NCI-H1694 treated with DMSO at 0.1 percent for 48 hours (cell line): ENCODE results near the gene VEGFB.
"Not testable (repeated sequence)": the region's sequence is repeated elsewhere in the genome, so short reads cannot be mapped to it uniquely, and the experiment has no call there.

ENCODE experiments used
- DNase-seq: peaks from one replicate; lab custom pipeline; 2025; lab: John Stamatoyannopoulos, UW

The VEGFB gene

GRCh38 chr11:64230985-64231365, 3.4 kb upstream of the VEGFB start:
- DNase-seq = no peak

- no peak for DNase-seq
These were observed 2.8 kb upstream of the VEGFB start for GRCh38 chr11:64231546-64231945.

GRCh38 chr11:64232182-64232966, 2.0 kb upstream of the VEGFB start:
- no peak for DNase-seq

DNA sequence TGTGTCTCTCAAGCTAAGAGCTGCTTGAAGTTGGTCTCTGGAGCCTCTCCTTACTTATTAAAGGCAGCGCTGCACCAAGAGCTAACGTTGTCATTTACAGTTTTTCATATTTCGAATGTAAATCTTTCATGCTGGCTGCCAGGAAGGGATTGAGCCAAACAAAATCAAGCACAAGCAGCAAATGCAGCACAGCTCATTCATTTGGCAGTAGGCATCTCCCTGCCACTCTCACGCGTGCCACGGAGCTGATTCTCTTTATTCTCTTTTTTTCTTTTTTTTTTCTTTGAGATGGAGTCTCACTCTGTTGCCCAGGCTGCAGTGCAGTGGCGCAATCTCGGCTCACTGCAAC, 1.4 kb upstream of the VEGFB start:
- no peak for DNase-seq

- no peak for DNase-seq
These were observed 429 bp downstream of the VEGFB start for GRCh38 chr11:64234647-64235379.

DNA sequence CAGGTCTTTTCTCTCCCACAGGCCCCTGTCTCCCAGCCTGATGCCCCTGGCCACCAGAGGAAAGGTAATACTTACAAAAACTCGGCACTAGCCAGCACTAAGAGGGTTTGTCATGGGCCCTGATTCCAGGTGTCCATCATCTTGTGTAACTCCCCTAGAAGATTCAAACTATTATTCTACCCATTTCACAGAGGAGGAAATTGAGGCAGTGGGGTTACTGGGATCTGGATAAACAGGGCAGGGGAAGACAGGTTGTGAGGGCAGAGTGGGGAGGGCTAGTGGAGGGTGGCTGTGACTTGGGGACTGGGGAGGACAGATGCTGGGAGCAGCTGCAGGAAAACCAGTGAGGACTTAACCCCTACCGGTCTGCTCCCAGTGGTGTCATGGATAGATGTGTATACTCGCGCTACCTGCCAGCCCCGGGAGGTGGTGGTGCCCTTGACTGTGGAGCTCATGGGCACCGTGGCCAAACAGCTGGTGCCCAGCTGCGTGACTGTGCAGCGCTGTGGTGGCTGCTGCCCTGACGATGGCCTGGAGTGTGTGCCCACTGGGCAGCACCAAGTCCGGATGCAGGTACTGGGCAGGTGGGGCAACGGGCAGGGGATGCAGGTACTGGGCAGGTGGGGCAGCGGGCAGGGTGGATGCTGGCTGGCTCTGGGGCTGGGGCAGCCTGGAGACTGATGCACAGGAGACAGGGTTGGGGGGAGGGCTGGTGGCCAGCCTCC, 1.2 kb downstream of the VEGFB start:
- no peak for DNase-seq

DNA sequence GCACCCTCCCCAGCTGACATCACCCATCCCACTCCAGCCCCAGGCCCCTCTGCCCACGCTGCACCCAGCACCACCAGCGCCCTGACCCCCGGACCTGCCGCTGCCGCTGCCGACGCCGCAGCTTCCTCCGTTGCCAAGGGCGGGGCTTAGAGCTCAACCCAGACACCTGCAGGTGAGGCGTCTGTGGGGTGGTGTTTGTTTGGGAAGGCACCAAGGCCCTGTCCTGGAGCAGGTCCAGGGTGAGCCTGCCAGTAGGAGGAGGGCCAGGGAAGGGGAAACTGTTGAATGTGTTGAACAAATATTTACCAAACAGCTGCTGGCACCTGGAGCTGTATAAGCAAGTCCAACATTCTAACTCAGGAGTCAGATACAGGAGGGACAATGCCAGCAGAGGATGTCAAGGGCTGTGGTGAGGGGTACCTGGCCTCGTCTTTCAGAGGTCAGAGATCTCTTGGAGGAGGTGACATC, 3.1 kb downstream of the VEGFB start:
- DNase-seq = no peak

DNA sequence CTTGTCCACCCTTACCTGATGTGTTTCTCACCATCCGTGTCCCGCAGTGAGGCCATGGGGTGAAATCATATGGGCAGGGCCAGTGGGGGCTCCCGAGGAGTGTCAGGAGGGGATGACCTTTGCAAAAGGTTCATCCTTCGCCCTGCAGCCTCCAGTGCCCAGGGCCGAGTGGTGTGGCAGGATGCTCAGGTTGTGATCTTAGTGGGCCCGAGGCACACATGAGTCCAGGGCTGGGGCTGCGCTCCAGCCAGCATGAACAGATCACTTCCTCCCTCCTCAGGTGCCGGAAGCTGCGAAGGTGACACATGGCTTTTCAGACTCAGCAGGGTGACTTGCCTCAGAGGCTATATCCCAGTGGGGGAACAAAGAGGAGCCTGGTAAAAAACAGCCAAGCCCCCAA, 3.7 kb downstream of the VEGFB start:
- no peak for DNase-seq

- no peak for DNase-seq
These were observed 4.6 kb downstream of the VEGFB start for GRCh38 chr11:64238999-64239398.

GRCh38 chr11:64239662-64240434, 5.5 kb downstream of the VEGFB start:
- DNase-seq = no peak

- peak; percentile 87 for DNase-seq
These were observed 6.3 kb downstream of the VEGFB start, which contains the start of gene FKBP2 for GRCh38 chr11:64240435-64241240. TSS of gene FKBP2 (plus strand) at chr11:64241095. CDS start at chr11:64242388, 1,293 bp downstream.

DNA sequence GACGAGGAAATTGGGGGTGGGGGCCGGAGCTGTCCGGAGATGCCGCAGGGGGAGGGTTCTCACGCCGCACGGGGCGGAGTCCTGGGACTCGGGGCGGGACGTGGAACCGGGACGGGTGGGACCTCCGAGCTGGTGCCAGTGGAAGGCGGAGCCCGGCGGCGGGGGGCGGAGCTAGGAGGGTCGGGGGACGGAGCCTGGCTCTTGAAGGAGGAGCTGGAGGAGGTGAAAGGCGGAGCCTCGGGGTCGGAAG, 6.8 kb downstream of the VEGFB start:
- peak; percentile 88 for DNase-seq

DNA sequence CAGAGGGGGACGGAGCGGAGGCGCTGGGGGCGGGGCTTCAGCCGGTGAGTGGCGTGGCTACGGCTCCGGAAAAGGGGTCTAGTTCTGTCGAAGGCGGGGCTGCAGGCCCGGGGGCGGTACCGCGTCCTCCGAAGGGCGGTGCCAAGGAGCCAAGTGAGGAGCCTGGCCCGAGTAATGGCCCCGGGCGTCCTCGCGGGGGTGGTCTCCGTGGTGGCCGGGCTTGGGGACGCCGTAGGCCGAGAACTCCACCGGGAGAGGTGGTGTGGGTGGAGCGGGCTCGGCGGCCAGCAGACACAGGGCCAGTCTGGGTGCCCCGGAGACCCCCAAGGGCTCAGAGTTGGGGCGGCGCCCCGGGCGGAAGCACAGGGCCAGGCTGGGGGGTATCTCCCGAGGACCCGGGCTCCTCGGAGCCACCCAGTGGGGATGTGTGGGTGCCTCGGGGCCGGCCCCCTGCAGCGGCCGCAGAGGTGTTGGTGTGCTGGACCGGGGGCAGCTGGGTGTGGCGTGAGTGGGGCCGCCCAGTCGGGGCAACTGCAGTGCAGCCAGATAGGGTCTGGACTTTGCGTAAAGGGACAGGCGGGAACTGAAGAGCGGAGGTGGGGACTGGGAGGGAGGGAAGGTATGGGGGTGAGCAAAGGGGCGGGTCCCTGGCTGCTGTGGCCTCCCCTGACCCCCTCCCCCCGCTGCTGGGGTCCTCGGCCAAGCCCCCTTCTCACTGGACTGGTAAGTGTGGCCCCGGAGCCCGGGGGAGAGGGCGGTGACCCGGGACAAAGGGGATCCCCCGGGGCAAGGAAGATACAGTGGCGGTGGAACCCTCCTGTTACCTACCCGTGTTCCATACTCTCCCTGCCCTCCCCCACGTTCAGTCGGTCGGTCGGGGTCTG, 7.3 kb downstream of the VEGFB start:
- no peak for DNase-seq

- no peak for DNase-seq
These were observed 9.0 kb downstream of the VEGFB start for GRCh38 chr11:64243236-64243854.

- no peak for DNase-seq
These were observed 9.7 kb downstream of the VEGFB start for GRCh38 chr11:64244107-64244506.

DNA sequence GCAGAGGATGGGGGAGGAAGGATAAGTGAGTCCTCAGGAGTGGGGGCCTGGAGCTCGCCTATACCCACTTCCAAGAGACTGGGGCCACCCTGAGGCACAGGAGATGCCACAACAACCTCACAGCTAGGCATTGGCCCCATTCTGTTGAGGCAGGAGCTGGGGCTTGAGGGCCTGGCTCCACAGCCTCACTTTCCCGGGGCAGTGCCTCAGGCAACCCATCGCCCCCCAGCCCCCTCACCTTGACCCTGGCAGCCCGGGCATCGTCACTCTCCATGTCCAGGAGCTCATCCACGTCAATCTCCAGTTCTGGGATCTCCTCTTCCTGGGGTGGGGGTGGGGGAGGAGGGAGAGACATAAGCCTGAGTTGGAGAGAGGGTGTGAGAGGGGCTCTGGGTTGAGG, 10.6 kb downstream of the VEGFB start:
- DNase-seq = no peak

DNA sequence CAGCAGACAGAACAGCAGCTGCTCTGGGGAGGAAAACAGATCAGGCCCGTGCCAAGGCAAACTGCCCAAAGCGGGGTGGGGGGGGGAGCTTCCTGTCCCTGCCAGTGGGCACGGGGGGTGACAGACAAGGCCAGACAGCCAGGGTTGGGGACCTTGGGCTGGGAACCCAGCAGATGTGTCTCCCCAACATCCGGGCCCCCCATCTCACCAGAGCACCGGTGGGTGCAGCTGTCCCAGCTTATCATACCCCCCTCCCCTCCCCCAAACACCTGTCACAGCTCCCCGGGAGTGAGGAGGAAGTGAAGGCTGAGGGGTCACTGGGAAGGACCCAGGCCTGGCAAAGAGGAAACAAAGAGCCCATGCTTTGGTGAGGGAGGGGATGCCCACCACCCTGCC, 11.0 kb downstream of the VEGFB start:
- no peak for DNase-seq

GRCh38 chr11:64245797-64246620, 11.6 kb downstream of the VEGFB start:
- no peak for DNase-seq

DNA sequence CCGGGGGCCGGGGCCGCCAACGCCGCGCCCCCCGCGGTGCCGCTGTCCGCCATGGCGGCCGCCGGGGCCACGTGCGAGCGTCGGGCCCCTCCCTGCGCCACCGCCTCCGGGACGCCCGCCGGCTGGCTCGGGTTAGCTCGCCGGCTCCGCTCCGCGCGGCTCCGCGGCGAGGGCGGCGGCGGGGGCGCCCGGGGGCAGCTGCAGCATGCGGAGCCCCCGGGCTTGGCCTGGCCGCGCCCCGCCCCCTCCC, 12.2 kb downstream of the VEGFB start:
- not testable (repeated sequence) for DNase-seq
